ENCODE measurements around the gene DNAJC27.

The DNAJC27 gene

DNA sequence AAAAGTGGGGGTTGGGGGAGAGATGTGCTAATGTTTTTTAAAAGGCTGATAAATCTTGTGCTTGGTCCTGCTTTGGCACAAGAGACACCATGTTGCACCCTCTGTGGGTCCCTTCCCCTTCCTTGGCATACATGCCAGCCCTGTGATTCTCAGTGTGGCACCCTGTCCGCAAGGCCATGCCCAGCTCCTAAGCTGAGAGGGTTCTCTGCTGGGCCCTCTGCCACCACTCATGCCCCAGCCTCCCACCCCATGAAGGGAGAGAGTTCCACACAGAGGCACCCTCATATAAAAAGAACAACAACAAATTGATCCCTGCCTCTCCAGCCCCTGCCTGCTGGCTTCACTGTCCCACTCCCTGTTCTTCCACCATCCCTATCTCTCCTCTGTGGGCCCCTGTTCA, 49.2 kb downstream of the DNAJC27 start:
- Histone ChIP-seq H3K9ac (ENCODE audit: low read length) (no peak overlapping the region), H3K79me2 (ENCODE audit: control insufficient read depth, insufficient read depth, low read length, poor library complexity) (no peaks in the 10 kb centered on the region), H2AK5ac (ENCODE audit: low read length) (no peak overlapping the region), H4K8ac (ENCODE audit: low read depth, low read length) (no peak overlapping the region), H4K12ac (ENCODE audit: low read depth, low read length) (no peak overlapping the region), H2BK5ac (ENCODE audit: low read depth, low read length, poor library complexity) (no peak overlapping the region), H3K9me3 (ENCODE audit: insufficient read depth, low read depth, low read length) (peaks cover 4% of the 10 kb centered on the region), H3K4me3 (ENCODE audit: low read depth, low read length) (no peak overlapping the region), H2BK120ac (ENCODE audit: insufficient read depth, low read length, poor library complexity) (no peak overlapping the region), H2BK12ac (ENCODE audit: low read length) (no peak overlapping the region), H4K91ac (ENCODE audit: low read depth, low read length) (no peak overlapping the region), H3K14ac (ENCODE audit: low read length) (no peak overlapping the region), H3K27ac (ENCODE audit: low read depth, low read length) (no peak overlapping the region), H3K23ac (ENCODE audit: low read length) (no peak overlapping the region), H3K18ac (ENCODE audit: low read length) (no peak overlapping the region), H3K27me3 (ENCODE audit: insufficient read depth, low read length) (peaks cover 2% of the 10 kb centered on the region), H2AFZ (ENCODE audit: insufficient read depth, low read length, poor library complexity) (no peak overlapping the region), H3K4ac (ENCODE audit: low read depth, low read length) (no peak overlapping the region), H3K36me3 (ENCODE audit: control insufficient read depth in 1 of 2, insufficient read depth in 2 of 2, low read length in 2 of 2) (no peaks in the 10 kb centered on the region), H3K79me1 (ENCODE audit: low read length) (no peaks in the 10 kb centered on the region), H3K4me1 (ENCODE audit: control insufficient read depth in 1 of 2, insufficient read depth in 2 of 2, low read length in 2 of 2) (peaks cover 2 to 5% of the 10 kb centered on the region in 2 experiments), H3K4me2 (ENCODE audit: low read length) (no peak overlapping the region)
- DNase-seq, result no peak
- no CpG with 5 or more reads among the region's 1 CpG for WGBS (ENCODE audit: extremely low coverage, insufficient coverage, insufficient read length)

GRCh38 chr2:24920809-24921441, 50.8 kb downstream of the DNAJC27 start:
- no peak overlapping the region for H3K27ac ChIP-seq (ENCODE audit: low read depth, low read length)
- no peak overlapping the region for H3K4ac ChIP-seq (ENCODE audit: low read depth, low read length)
- no peaks in the 10 kb centered on the region for H3K79me2 ChIP-seq (ENCODE audit: control insufficient read depth, insufficient read depth, low read length, poor library complexity)
- H2BK12ac ChIP-seq (ENCODE audit: low read length), result no peak overlapping the region
- H2BK120ac ChIP-seq (ENCODE audit: insufficient read depth, low read length, poor library complexity), result no peak overlapping the region
- no peak overlapping the region for H3K23ac ChIP-seq (ENCODE audit: low read length)
- peak in 1 of 2 donors; percentile 33 for DNase-seq
- no peaks in the 10 kb centered on the region for H3K36me3 ChIP-seq (ENCODE audit: control insufficient read depth in 1 of 2, insufficient read depth in 2 of 2, low read length in 2 of 2)
- H3K4me2 ChIP-seq (ENCODE audit: low read length), result peak overlapping the region; percentile 90
- no peak overlapping the region for H4K12ac ChIP-seq (ENCODE audit: low read depth, low read length)
- no peak overlapping the region for H2BK5ac ChIP-seq (ENCODE audit: low read depth, low read length, poor library complexity)
- no peak overlapping the region for H3K9ac ChIP-seq (ENCODE audit: low read length)
- peaks cover 4% of the 10 kb centered on the region for H3K9me3 ChIP-seq (ENCODE audit: insufficient read depth, low read depth, low read length)
- H4K91ac ChIP-seq (ENCODE audit: low read depth, low read length), result no peak overlapping the region
- peak overlapping the region; percentile 70 for H3K4me3 ChIP-seq (ENCODE audit: low read depth, low read length)
- H3K27me3 ChIP-seq (ENCODE audit: insufficient read depth, low read length), result peaks cover 2% of the 10 kb centered on the region
- peak overlapping the region; percentile 6 for H2AFZ ChIP-seq (ENCODE audit: insufficient read depth, low read length, poor library complexity)
- peaks cover 2 to 5% of the 10 kb centered on the region in 2 experiments for H3K4me1 ChIP-seq (ENCODE audit: control insufficient read depth in 1 of 2, insufficient read depth in 2 of 2, low read length in 2 of 2)
- H2AK5ac ChIP-seq (ENCODE audit: low read length), result no peak overlapping the region
- WGBS (ENCODE audit: extremely low coverage, insufficient coverage, insufficient read length), result no CpG with 5 or more reads among the region's 13 CpGs
- H4K8ac ChIP-seq (ENCODE audit: low read depth, low read length), result no peak overlapping the region
- no peaks in the 10 kb centered on the region for H3K79me1 ChIP-seq (ENCODE audit: low read length)
- no peak overlapping the region for H3K14ac ChIP-seq (ENCODE audit: low read length)
- no peak overlapping the region for H3K18ac ChIP-seq (ENCODE audit: low read length)

DNA sequence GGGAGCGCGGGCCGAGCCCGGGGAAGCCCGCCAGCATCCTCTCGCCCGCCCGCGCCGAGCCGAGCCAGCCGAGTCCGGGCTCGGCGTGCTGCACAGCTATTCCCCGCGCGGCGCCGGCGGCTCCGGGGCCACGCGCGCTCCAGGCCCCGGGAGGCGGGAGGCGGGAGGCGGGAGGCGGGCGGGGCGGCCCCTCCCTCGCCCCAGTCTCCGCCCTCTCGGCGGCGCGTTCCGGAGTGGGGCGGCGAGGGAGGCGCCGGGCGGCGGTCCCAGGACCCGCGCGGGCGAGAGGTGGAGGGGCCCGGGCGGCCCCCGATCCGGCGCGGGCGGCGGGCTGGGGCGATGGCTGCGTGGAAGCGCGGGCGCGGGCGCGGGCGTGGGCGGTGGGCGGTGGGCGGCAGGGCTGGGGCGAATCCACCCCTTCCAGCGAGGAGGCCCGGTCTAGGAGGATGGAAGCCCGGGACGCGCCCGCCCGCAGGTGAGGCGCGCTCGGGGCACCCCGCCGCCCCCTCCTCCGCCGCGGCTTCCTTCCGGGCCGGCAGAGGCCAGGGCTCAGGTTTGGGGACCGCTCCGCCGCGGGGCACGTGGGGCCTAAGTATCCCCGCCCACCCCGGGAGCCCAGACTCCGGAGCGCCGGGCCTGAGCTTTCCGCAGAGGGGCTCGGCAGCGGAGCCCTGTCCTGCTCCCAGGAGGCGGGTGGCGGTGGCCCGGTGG, 51.5 kb downstream of the DNAJC27 start, which contains the start of gene ADCY3:
Gene ADCY3 (minus strand): TSS at position 140 of the 711 bp plus-strand sequence. CDS start 1,250 bp downstream, outside the sequence.
- H4K12ac ChIP-seq (ENCODE audit: low read depth, low read length), result no peak within 1 kb of the TSS
- H3K4me1 ChIP-seq (ENCODE audit: control insufficient read depth in 1 of 2, insufficient read depth in 2 of 2, low read length in 2 of 2), result peaks cover 2 to 5% of the 10 kb centered on the region in 2 experiments
- peak in 1 of 2 donors; percentile 47 for DNase-seq
- no peak within 1 kb of the TSS for H3K27ac ChIP-seq (ENCODE audit: low read depth, low read length)
- H3K79me2 ChIP-seq (ENCODE audit: control insufficient read depth, insufficient read depth, low read length, poor library complexity), result no peaks in the 10 kb centered on the region
- H3K14ac ChIP-seq (ENCODE audit: low read length), result no peak within 1 kb of the TSS
- H3K4me3 ChIP-seq (ENCODE audit: low read depth, low read length), result peak within 1 kb of the TSS; percentile 70
- H3K79me1 ChIP-seq (ENCODE audit: low read length), result no peaks in the 10 kb centered on the region
- H3K4me2 ChIP-seq (ENCODE audit: low read length), result peak within 1 kb of the TSS; percentile 90
- no peak within 1 kb of the TSS for H2BK12ac ChIP-seq (ENCODE audit: low read length)
- no peak within 1 kb of the TSS for H2BK5ac ChIP-seq (ENCODE audit: low read depth, low read length, poor library complexity)
- peaks cover 2% of the 10 kb centered on the region for H3K27me3 ChIP-seq (ENCODE audit: insufficient read depth, low read length)
- H3K4ac ChIP-seq (ENCODE audit: low read depth, low read length), result no peak within 1 kb of the TSS
- H3K9me3 ChIP-seq (ENCODE audit: insufficient read depth, low read depth, low read length), result peaks cover 4% of the 10 kb centered on the region
- no peaks in the 10 kb centered on the region for H3K36me3 ChIP-seq (ENCODE audit: control insufficient read depth in 1 of 2, insufficient read depth in 2 of 2, low read length in 2 of 2)
- H2BK120ac ChIP-seq (ENCODE audit: insufficient read depth, low read length, poor library complexity), result no peak within 1 kb of the TSS
- H2AFZ ChIP-seq (ENCODE audit: insufficient read depth, low read length, poor library complexity), result peak within 1 kb of the TSS; percentile 35
- WGBS (ENCODE audit: extremely low coverage, insufficient coverage, insufficient read length), result no CpG with 5 or more reads among the region's 103 CpGs
- H3K23ac ChIP-seq (ENCODE audit: low read length), result no peak within 1 kb of the TSS
- no peak within 1 kb of the TSS for H2AK5ac ChIP-seq (ENCODE audit: low read length)
- no peak within 1 kb of the TSS for H4K91ac ChIP-seq (ENCODE audit: low read depth, low read length)
- H3K18ac ChIP-seq (ENCODE audit: low read length), result no peak within 1 kb of the TSS
- H3K9ac ChIP-seq (ENCODE audit: low read length), result no peak within 1 kb of the TSS
- peak within 1 kb of the TSS; percentile 55 for H4K8ac ChIP-seq (ENCODE audit: low read depth, low read length)

GRCh38 chr2:24919506-24920097, 52.2 kb downstream of the DNAJC27 start:
- H3K4ac ChIP-seq (ENCODE audit: low read depth, low read length), result no peak overlapping the region
- peak overlapping the region; percentile 35 for H2AFZ ChIP-seq (ENCODE audit: insufficient read depth, low read length, poor library complexity)
- H3K79me2 ChIP-seq (ENCODE audit: control insufficient read depth, insufficient read depth, low read length, poor library complexity), result no peaks in the 10 kb centered on the region
- peak overlapping the region; percentile 90 for H3K4me2 ChIP-seq (ENCODE audit: low read length)
- H3K36me3 ChIP-seq (ENCODE audit: control insufficient read depth in 1 of 2, insufficient read depth in 2 of 2, low read length in 2 of 2), result no peaks in the 10 kb centered on the region
- no peak overlapping the region for H2BK12ac ChIP-seq (ENCODE audit: low read length)
- no peak overlapping the region for H2BK120ac ChIP-seq (ENCODE audit: insufficient read depth, low read length, poor library complexity)
- DNase-seq, result no peak
- no peak overlapping the region for H2AK5ac ChIP-seq (ENCODE audit: low read length)
- no peak overlapping the region for H3K18ac ChIP-seq (ENCODE audit: low read length)
- no peak overlapping the region for H3K27ac ChIP-seq (ENCODE audit: low read depth, low read length)
- H3K9me3 ChIP-seq (ENCODE audit: insufficient read depth, low read depth, low read length), result peaks cover 4% of the 10 kb centered on the region
- H3K79me1 ChIP-seq (ENCODE audit: low read length), result no peaks in the 10 kb centered on the region
- no peak overlapping the region for H4K12ac ChIP-seq (ENCODE audit: low read depth, low read length)
- H3K9ac ChIP-seq (ENCODE audit: low read length), result no peak overlapping the region
- no peak overlapping the region for H3K14ac ChIP-seq (ENCODE audit: low read length)
- H3K4me1 ChIP-seq (ENCODE audit: control insufficient read depth in 1 of 2, insufficient read depth in 2 of 2, low read length in 2 of 2), result peaks cover 2 to 5% of the 10 kb centered on the region in 2 experiments
- H3K23ac ChIP-seq (ENCODE audit: low read length), result no peak overlapping the region
- H2BK5ac ChIP-seq (ENCODE audit: low read depth, low read length, poor library complexity), result no peak overlapping the region
- peaks cover 2% of the 10 kb centered on the region for H3K27me3 ChIP-seq (ENCODE audit: insufficient read depth, low read length)
- WGBS (ENCODE audit: extremely low coverage, insufficient coverage, insufficient read length), result no CpG with 5 or more reads among the region's 76 CpGs
- H3K4me3 ChIP-seq (ENCODE audit: low read depth, low read length), result peak overlapping the region; percentile 70
- peak overlapping the region; percentile 55 for H4K8ac ChIP-seq (ENCODE audit: low read depth, low read length)
- no peak overlapping the region for H4K91ac ChIP-seq (ENCODE audit: low read depth, low read length)

Measured in trophoblast cell (in vitro differentiated cells and primary cell).